Gastroesophageal sphincter (tissue), 3 donors: ENCODE data around the gene PIGR.

Experiments
- CTCF ChIP-seq, 4 experiments: fragments of 200-600 bp in 2 of 4; fragments of 450-650 bp in 2 of 4; sonication (generic) in 1 of 4; IDR thresholded peaks; one replicate each; pipeline ENCODE4 v1.5.1; 2017 to 2019; ENCODE audit warnings: antibody characterized with exemption in 4 of 4, mild to moderate bottlenecking in 2 of 4, moderate library complexity in 2 of 4
- EP300 ChIP-seq: sonication (generic); formaldehyde crosslinking; IDR thresholded peaks from one replicate; pipeline ENCODE4 v1.6.1; 2017; ENCODE audit warnings: antibody characterized with exemption, mild to moderate bottlenecking
- POLR2A ChIP-seq, 2 donors: fragments of 450-650 bp; IDR thresholded peaks; one replicate each; pipeline ENCODE4 v1.6.1; 2017; ENCODE audit warnings: antibody characterized with exemption in 2 of 2, mild to moderate bottlenecking in 2 of 2, moderate library complexity in 1 of 2
- POLR2AphosphoS5 ChIP-seq: sonication (generic); formaldehyde crosslinking; IDR thresholded peaks from one replicate; pipeline ENCODE4 v1.6.1; 2017; ENCODE audit warnings: antibody characterized with exemption

- no peak for TF ChIP-seq CTCF (IDR thresholded peaks at IDR 0.05)
- TF ChIP-seq POLR2A (IDR thresholded peaks at IDR 0.05): no peak
- TF ChIP-seq POLR2AphosphoS5: no peak
- no peak for TF ChIP-seq EP300
Measured at GRCh38 chr1:206963740-206964139, 17.5 kb upstream of the PIGR start.
